ENCODE results near the gene CA5A. TPM values are rescaled to one million over a fixed set of nuclear protein-coding genes. Genes with fewer than 3 reads are reported as not detected.

The CA5A gene
- total and polyA plus RNA-seq, 2 of the 4 experiments (the other 2 are of a cell fraction) = not detected

DNA sequence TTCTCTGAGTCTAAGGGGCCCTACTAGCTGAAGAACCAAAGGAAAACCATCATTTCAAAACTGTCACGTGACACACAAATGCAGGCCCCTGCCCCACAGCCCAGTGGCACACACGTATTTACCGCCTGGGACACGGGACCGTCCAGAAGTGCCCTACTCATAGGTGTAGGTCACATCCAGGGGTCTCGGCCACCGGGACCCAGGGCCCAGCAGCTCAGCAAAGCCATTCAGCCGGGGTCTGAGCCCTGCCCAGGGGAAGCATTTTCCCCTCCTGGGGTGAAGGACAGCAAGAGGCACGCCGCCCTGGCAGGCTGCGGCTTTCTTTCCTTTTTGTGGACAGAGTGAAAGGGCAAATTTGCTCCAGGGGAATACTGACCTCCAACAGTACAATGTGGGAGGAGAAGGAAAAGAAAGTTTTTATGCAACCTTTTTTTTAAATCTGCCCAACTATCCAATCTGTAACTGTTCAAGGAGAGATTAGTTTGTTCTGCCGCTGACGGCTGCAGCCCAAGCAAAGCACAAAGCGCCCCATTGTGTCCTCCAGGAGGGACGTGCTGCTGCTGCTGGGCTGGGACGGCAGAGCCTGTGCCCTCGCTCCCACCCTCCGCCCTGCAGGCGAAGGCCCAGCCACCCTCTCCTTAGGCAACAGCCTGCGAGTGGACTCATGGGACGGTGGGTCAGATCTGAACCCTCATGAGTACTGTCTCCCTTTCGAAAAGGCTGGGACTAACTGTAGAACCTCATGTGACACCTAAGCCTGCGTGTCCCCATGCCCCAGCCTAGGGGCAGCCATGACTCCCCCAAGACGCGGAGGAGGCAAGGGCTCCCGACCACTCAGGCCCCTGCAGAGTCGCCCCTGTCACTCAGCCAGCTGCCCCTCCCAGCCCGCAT is 88.3 kb downstream of the CA5A start:
- Histone ChIP-seq H4K5ac (ENCODE audit: low read depth, low read length) (no peak overlapping the region), H3K18ac (ENCODE audit: low read depth, low read length) (no peak overlapping the region), H3K9me1 (ENCODE audit: insufficient read depth, low read length) (peaks cover 18% of the 10 kb centered on the region), H2BK20ac (ENCODE audit: low read depth, low read length) (no peak overlapping the region), H3K4me2 (ENCODE audit: low read depth, low read length) (no peak overlapping the region), H3K23ac (ENCODE audit: low read depth, low read length) (no peak overlapping the region), H3K4ac (ENCODE audit: low read depth, low read length) (no peak overlapping the region), H2BK15ac (ENCODE audit: low read depth, low read length) (no peak overlapping the region), H2AK5ac (ENCODE audit: low read depth, low read length) (no peak overlapping the region), H3K36me3 (ENCODE audit: control insufficient read depth, insufficient read depth, low read length) (peaks cover 61% of the 10 kb centered on the region), H3K56ac (ENCODE audit: extremely low read depth, insufficient read depth, low read length) (no peak overlapping the region), H4K91ac (ENCODE audit: insufficient read depth, low read depth, low read length) (no peak overlapping the region), H3K27ac (ENCODE audit: insufficient read depth, low read length) (no peak overlapping the region), H2AK9ac (replicated peaks; ENCODE audit: low read depth, low read length, poor library complexity) (no peak overlapping the region), H4K8ac (ENCODE audit: low read depth in 2 of 2, low read length in 2 of 2) (no peak overlapping the region), H3K9ac (ENCODE audit: low read depth, low read length) (no peak overlapping the region), H3K14ac (replicated peaks; ENCODE audit: low read depth, low read length) (no peak overlapping the region), H2BK120ac (ENCODE audit: low read depth, low read length) (no peak overlapping the region), H3K79me1 (ENCODE audit: low read depth in 1 of 2, low read length in 2 of 2) (peaks cover 42 to 98% of the 10 kb centered on the region in 2 experiments), H4K20me1 (ENCODE audit: insufficient read depth, low read length) (peaks cover 86% of the 10 kb centered on the region), H3K27me3 (ENCODE audit: control insufficient read depth, insufficient read depth, low read length) (no peaks in the 10 kb centered on the region), H3K4me3 (ENCODE audit: insufficient read depth, low read depth, low read length) (no peak overlapping the region), H3K9me3 (ENCODE audit: control insufficient read depth, insufficient read depth, low read length) (no peaks in the 10 kb centered on the region), H2BK5ac (ENCODE audit: low read depth, low read length, poor library complexity, severe bottlenecking) (no peak overlapping the region), H2AFZ (replicated peaks; ENCODE audit: low read length, poor library complexity) (no peak overlapping the region), H3K4me1 (ENCODE audit: control insufficient read depth, insufficient read depth, low read length) (peaks cover 11% of the 10 kb centered on the region)
- no peak for TF ChIP-seq RFX5 (IDR thresholded peaks at IDR 0.05; ENCODE audit: low read depth, low read length)
- no TSS peak for BruUV-seq (replicated peaks)
- 91% methylated on average over 12 of the region's 28 CpGs; no CpG with 5 or more reads in 1 of the 2 experiments for WGBS, 2 experiments (ENCODE audit: extremely low coverage in 2 of 2, insufficient read length in 1 of 2)
- DNase-seq (no peak), ATAC-seq (ENCODE audit: low read depth) (no peak)
- CTCF ChIA-PET = no interaction called here
- POLR2A ChIA-PET (ENCODE audit: unreplicated experiment) = no interaction called here
- in situ Hi-C loops (cut with MboI; ENCODE audit: low sequenced_read_pairs) (no loop called here), dilution Hi-C loops (cut with HindIII; ENCODE audit: low sequenced_read_pairs, unreplicated experiment) (no loop called here), intact Hi-C loops (cut with micrococcal nuclease) (no loop called here)

All from IMR-90 (cell line).